ENCODE measurements around the gene PLA2G6.

The PLA2G6 gene

GRCh38 chr22:38196791-38197419, 15.3 kb upstream of the PLA2G6 start:
- Histone ChIP-seq H3K4me3 (ENCODE audit: low read length) (no peak overlapping the region), H3K9ac (ENCODE audit: low read depth, low read length) (no peak overlapping the region), H3K36me3 (ENCODE audit: insufficient read depth, low read length) (no peaks in the 10 kb centered on the region), H3K4me2 (ENCODE audit: low read length) (peak overlapping the region; percentile 70), H3K27me3 (ENCODE audit: control insufficient read depth, insufficient read depth, low read length) (no peaks in the 10 kb centered on the region), H3K4me1 (ENCODE audit: control insufficient read depth, insufficient read depth, low read length) (peaks cover 16% of the 10 kb centered on the region), H3K9me3 (replicated peaks; ENCODE audit: low read length) (no peaks in the 10 kb centered on the region)

DNA sequence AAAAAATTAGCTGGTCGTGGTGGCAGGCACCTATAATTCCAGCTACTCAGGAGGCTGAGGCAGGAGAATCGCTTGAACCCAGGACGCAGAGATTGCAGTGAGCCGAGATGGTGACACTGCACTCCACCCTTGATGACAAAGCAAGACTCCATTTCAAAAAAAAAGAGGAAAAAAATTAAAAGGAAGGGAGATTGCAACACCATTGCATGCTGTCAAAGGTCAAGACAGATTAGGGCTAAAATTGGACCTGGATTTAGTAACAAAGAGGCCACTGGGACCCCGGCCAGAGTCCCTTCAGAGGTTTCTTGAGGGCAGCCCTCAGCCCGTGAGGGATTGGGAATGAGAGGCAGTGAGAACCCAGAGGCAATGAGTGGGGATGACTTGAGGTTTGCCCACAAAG, 11.9 kb upstream of the PLA2G6 start:
- H3K9me3 ChIP-seq (replicated peaks; ENCODE audit: low read length), result no peaks in the 10 kb centered on the region
- no peak overlapping the region for H3K4me2 ChIP-seq (ENCODE audit: low read length)
- no peaks in the 10 kb centered on the region for H3K36me3 ChIP-seq (ENCODE audit: insufficient read depth, low read length)
- H3K9ac ChIP-seq (ENCODE audit: low read depth, low read length), result no peak overlapping the region
- peaks cover 8% of the 10 kb centered on the region for H3K4me1 ChIP-seq (ENCODE audit: control insufficient read depth, insufficient read depth, low read length)
- no peak overlapping the region for H3K4me3 ChIP-seq (ENCODE audit: low read length)
- no peaks in the 10 kb centered on the region for H3K27me3 ChIP-seq (ENCODE audit: control insufficient read depth, insufficient read depth, low read length)

DNA sequence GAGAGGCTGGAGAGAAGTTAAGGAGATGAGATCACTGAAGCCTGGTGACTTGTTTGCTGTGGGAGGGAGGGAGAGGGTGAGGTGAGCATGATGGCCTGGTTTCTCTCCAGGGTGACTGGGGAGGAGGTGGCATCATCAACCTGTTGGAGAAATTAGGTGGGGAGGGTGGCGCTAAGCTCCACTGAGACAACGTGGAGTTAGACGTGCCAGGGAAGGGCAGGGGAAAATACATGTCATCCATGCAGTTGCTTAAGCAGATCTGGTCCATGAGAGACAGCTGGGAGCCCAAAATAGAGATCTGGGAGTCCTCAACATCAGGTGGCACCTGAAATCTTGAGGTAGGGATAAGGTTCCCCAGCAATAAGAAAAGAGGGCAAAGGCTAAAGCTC, 10.8 kb upstream of the PLA2G6 start:
- no peaks in the 10 kb centered on the region for H3K9me3 ChIP-seq (replicated peaks; ENCODE audit: low read length)
- H3K4me1 ChIP-seq (ENCODE audit: control insufficient read depth, insufficient read depth, low read length), result peaks cover 8% of the 10 kb centered on the region
- H3K9ac ChIP-seq (ENCODE audit: low read depth, low read length), result no peak overlapping the region
- H3K27me3 ChIP-seq (ENCODE audit: control insufficient read depth, insufficient read depth, low read length), result no peaks in the 10 kb centered on the region
- H3K36me3 ChIP-seq (ENCODE audit: insufficient read depth, low read length), result no peaks in the 10 kb centered on the region
- no peak overlapping the region for H3K4me2 ChIP-seq (ENCODE audit: low read length)
- H3K4me3 ChIP-seq (ENCODE audit: low read length), result no peak overlapping the region

DNA sequence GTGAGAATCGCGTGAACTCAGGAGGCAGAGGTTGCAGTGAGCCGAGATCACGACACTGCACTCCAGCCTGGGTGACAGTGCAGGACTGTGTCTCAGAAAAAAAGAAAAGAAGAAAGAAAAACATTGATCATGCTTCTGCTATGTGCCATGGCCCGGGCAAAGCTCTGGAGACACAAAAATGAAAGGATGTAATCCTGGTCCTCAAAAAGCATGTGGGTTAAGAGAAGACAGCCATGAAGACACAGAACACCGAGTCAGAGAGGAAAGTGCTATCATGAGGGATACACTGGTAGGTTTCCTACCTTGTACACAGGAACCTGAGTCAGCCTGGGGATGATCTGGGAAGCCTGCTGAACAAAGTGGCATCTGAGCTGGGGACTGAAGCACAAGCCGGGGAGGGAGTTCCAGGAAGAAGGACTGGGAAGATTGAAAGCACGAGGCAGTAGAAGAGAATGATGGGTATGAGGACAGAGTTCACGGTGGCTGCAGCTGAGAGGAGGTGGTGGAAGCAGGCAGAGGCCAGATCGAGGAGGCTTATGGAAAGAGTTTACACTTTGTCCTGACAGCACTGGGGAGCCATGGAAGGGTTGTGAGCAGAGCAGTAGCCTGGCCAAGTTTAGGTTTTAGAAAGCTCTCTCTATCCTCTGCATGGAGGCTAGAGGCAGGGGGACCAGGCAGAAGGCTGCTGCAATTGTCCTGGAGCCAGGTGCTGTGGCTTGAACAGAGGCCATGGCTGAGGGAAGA, 10.3 kb upstream of the PLA2G6 start:
- Histone ChIP-seq H3K4me1 (ENCODE audit: control insufficient read depth, insufficient read depth, low read length) (peaks cover 8% of the 10 kb centered on the region), H3K27me3 (ENCODE audit: control insufficient read depth, insufficient read depth, low read length) (no peaks in the 10 kb centered on the region), H3K9me3 (replicated peaks; ENCODE audit: low read length) (no peaks in the 10 kb centered on the region), H3K9ac (ENCODE audit: low read depth, low read length) (no peak overlapping the region), H3K4me3 (ENCODE audit: low read length) (no peak overlapping the region), H3K36me3 (ENCODE audit: insufficient read depth, low read length) (no peaks in the 10 kb centered on the region), H3K4me2 (ENCODE audit: low read length) (no peak overlapping the region)

DNA sequence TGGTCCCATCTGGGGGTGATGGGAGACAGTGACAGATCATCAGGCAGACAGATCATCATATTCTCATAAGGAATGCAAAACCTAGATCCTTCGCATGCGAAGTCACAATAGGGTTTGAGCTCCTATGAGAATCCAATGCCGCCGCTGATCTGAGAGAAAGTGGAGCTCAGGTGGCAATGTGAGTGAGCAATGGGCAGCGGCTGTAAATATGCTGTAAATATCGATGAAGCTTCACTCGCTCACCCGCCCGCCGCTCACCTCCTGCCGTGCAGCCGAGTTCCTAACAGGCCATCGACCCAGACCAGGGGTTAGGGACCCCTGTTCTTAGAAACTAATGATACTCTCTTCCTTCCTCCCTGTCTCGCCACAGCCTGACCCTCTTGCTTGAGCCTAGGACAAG, 9.4 kb upstream of the PLA2G6 start:
- no peaks in the 10 kb centered on the region for H3K27me3 ChIP-seq (ENCODE audit: control insufficient read depth, insufficient read depth, low read length)
- H3K4me3 ChIP-seq (ENCODE audit: low read length), result no peak overlapping the region
- no peaks in the 10 kb centered on the region for H3K9me3 ChIP-seq (replicated peaks; ENCODE audit: low read length)
- peaks cover 5% of the 10 kb centered on the region for H3K4me1 ChIP-seq (ENCODE audit: control insufficient read depth, insufficient read depth, low read length)
- no peak overlapping the region for H3K4me2 ChIP-seq (ENCODE audit: low read length)
- H3K9ac ChIP-seq (ENCODE audit: low read depth, low read length), result no peak overlapping the region
- H3K36me3 ChIP-seq (ENCODE audit: insufficient read depth, low read length), result no peaks in the 10 kb centered on the region

- Histone ChIP-seq H3K27me3 (ENCODE audit: control insufficient read depth, insufficient read depth, low read length) (no peaks in the 10 kb centered on the region), H3K4me2 (ENCODE audit: low read length) (no peak overlapping the region), H3K36me3 (ENCODE audit: insufficient read depth, low read length) (no peaks in the 10 kb centered on the region), H3K9me3 (replicated peaks; ENCODE audit: low read length) (no peaks in the 10 kb centered on the region), H3K4me1 (ENCODE audit: control insufficient read depth, insufficient read depth, low read length) (peaks cover 5% of the 10 kb centered on the region), H3K9ac (ENCODE audit: low read depth, low read length) (no peak overlapping the region), H3K4me3 (ENCODE audit: low read length) (no peak overlapping the region)
These were observed 9.0 kb upstream of the PLA2G6 start for GRCh38 chr22:38190581-38190980.

GRCh38 chr22:38189104-38189503, 7.5 kb upstream of the PLA2G6 start:
- no peak overlapping the region for H3K9ac ChIP-seq (ENCODE audit: low read depth, low read length)
- H3K9me3 ChIP-seq (replicated peaks; ENCODE audit: low read length), result no peaks in the 10 kb centered on the region
- no peaks in the 10 kb centered on the region for H3K4me1 ChIP-seq (ENCODE audit: control insufficient read depth, insufficient read depth, low read length)
- no peaks in the 10 kb centered on the region for H3K27me3 ChIP-seq (ENCODE audit: control insufficient read depth, insufficient read depth, low read length)
- no peak overlapping the region for H3K4me2 ChIP-seq (ENCODE audit: low read length)
- no peak overlapping the region for H3K4me3 ChIP-seq (ENCODE audit: low read length)
- H3K36me3 ChIP-seq (ENCODE audit: insufficient read depth, low read length), result no peaks in the 10 kb centered on the region

DNA sequence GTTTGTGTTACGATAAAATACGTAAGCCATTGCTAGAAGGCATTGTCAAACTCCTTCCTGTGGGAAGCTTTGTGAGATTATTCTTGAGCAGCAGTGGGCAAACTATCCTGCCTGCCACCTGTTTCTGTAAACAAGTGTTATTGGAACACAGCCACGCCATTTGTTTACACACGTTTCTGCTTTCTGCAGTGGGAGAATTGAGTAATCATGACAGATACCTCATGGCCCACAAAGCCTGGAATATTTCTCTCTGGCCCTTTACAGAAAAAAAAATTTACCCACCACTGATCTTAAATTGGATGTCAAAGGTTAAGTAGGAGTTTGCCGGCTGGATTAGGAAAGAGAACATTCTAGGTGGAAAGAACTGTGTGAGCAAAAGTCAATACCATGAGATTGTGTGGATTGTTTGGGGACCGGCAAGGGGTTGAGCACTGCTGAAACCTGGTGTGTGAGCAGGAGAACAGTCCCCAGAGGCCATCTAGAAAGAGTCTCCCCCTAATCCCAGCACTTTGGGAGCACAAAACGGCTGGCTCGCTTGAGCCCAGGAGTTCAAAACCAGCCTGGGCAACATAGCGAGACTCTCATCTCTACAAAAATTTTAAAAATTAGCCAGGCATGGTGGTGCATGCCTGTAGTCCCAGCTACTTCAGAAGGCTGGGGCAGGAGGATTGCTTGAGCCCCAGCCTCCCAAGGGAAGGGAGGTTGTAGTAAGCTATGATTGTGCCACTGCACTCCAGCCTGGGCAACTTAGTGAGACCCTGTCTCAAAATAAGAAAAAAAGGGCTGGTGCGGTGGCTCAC, 6.0 kb upstream of the PLA2G6 start:
- Histone ChIP-seq H3K4me3 (ENCODE audit: low read length) (no peak overlapping the region), H3K27me3 (ENCODE audit: control insufficient read depth, insufficient read depth, low read length) (no peaks in the 10 kb centered on the region), H3K4me1 (ENCODE audit: control insufficient read depth, insufficient read depth, low read length) (no peaks in the 10 kb centered on the region), H3K9me3 (replicated peaks; ENCODE audit: low read length) (no peaks in the 10 kb centered on the region), H3K4me2 (ENCODE audit: low read length) (no peak overlapping the region), H3K36me3 (ENCODE audit: insufficient read depth, low read length) (no peaks in the 10 kb centered on the region), H3K9ac (ENCODE audit: low read depth, low read length) (no peak overlapping the region)

GRCh38 chr22:38186429-38186828, 4.8 kb upstream of the PLA2G6 start:
- H3K27me3 ChIP-seq (ENCODE audit: control insufficient read depth, insufficient read depth, low read length), result no peaks in the 10 kb centered on the region
- no peaks in the 10 kb centered on the region for H3K9me3 ChIP-seq (replicated peaks; ENCODE audit: low read length)
- no peak overlapping the region for H3K9ac ChIP-seq (ENCODE audit: low read depth, low read length)
- no peak overlapping the region for H3K4me2 ChIP-seq (ENCODE audit: low read length)
- H3K4me3 ChIP-seq (ENCODE audit: low read length), result no peak overlapping the region
- H3K36me3 ChIP-seq (ENCODE audit: insufficient read depth, low read length), result no peaks in the 10 kb centered on the region
- H3K4me1 ChIP-seq (ENCODE audit: control insufficient read depth, insufficient read depth, low read length), result peaks cover 5% of the 10 kb centered on the region

DNA sequence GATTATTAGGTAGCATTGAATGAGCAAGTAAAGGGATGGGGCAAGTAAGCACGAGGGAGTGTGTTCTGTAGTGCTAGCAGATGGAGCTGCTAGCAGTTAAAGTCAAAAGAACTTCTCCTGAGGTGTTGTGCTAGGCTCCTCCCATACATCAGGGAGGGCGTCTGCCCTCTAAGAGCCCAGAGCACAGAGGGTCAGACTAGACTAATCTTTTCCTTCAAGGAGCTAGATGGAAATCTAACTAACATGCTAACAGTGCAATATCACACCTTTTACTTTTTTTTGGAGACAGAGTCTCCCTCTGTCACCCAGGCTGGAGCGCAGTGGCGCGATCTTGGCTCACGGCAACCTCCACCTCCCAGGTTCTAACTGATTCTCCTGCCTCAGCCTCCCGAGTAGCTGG, 3.2 kb upstream of the PLA2G6 start:
- H3K4me2 ChIP-seq (ENCODE audit: low read length), result no peak overlapping the region

DNA sequence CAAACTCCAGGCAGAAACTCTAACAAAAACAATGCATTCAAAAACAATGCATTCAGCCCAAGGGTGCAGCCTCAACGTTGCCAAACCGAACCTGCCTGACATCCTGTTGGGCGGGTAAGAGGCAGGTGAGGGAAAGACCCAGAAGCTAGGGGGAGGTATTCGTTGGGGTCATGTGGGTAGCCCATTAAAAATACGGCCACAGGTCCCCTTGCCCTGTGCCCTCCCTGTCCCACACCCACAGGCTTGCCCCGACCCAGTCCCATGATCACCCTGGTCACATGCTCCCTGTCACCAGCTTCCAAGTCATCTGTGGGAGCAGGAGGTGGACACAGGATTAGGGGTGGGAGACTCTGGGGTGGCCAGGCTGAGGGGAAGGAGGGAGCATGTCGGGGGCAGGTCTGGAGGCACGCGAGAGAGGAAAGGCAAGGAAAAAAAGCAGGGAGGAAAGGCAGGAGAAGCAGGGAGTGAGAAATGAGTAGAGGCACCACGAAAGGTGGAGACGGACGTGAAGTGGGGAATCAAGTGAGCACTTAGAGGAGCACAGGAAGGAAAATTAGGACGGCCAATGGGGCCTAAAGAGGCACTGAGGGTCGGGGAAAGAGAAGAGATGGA, 683 bp downstream of the PLA2G6 start:
- Histone ChIP-seq H3K36me3 (ENCODE audit: insufficient read depth, low read length) (no peaks in the 10 kb centered on the region), H3K27me3 (ENCODE audit: control insufficient read depth, insufficient read depth, low read length) (no peaks in the 10 kb centered on the region), H3K9ac (ENCODE audit: low read depth, low read length) (peak overlapping the region; percentile 83), H3K4me2 (ENCODE audit: low read length) (peak overlapping the region; percentile 83), H3K9me3 (replicated peaks; ENCODE audit: low read length) (no peaks in the 10 kb centered on the region), H3K4me1 (ENCODE audit: control insufficient read depth, insufficient read depth, low read length) (peaks cover 55% of the 10 kb centered on the region), H3K4me3 (ENCODE audit: low read length) (peak overlapping the region; percentile 71)

More for the DNA sequence above, 3.2 kb upstream of the PLA2G6 start:
- H3K4me3 ChIP-seq (ENCODE audit: low read length), result no peak overlapping the region
- H3K4me1 ChIP-seq (ENCODE audit: control insufficient read depth, insufficient read depth, low read length), result peaks cover 21% of the 10 kb centered on the region
- H3K9ac ChIP-seq (ENCODE audit: low read depth, low read length), result no peak overlapping the region
- no peaks in the 10 kb centered on the region for H3K36me3 ChIP-seq (ENCODE audit: insufficient read depth, low read length)
- H3K27me3 ChIP-seq (ENCODE audit: control insufficient read depth, insufficient read depth, low read length), result no peaks in the 10 kb centered on the region
- H3K9me3 ChIP-seq (replicated peaks; ENCODE audit: low read length), result no peaks in the 10 kb centered on the region

Measured in skeletal muscle satellite cell (primary cell).